Hematopoietic multipotent progenitor cell treated with erythropoietin and hydrocortisone succinate and interleukin-3 and kit ligand, for 8 days (in vitro differentiated cells): ENCODE measurements around the gene GLB1L3.

Experiments
- DNase-seq: peaks from one replicate; pipeline ENCODE4 v3.0.0-alpha.2; 2015

GLB1L3 gene

GRCh38 chr11:134345237-134345550 is 69.0 kb downstream of the GLB1L3 start:
- DNase-seq = no peak

GRCh38 chr11:134346101-134346975 is 70.2 kb downstream of the GLB1L3 start:
- no peak for DNase-seq

GRCh38 chr11:134346976-134347350 is 70.8 kb downstream of the GLB1L3 start:
- DNase-seq = no peak

- no peak for DNase-seq
Observed at GRCh38 chr11:134347441-134347840, 71.3 kb downstream of the GLB1L3 start.

GRCh38 chr11:134349109-134349801 is 73.1 kb downstream of the GLB1L3 start:
- DNase-seq = no peak

- DNase-seq = no peak
Observed at GRCh38 chr11:134349802-134350355, 73.7 kb downstream of the GLB1L3 start.

- no peak for DNase-seq
Observed at GRCh38 chr11:134350381-134350780, 74.2 kb downstream of the GLB1L3 start.

GRCh38 chr11:134352111-134352510 is 75.9 kb downstream of the GLB1L3 start:
- DNase-seq = no peak

- DNase-seq = no peak
Observed at GRCh38 chr11:134355136-134355535, 79.0 kb downstream of the GLB1L3 start.

GRCh38 chr11:134355656-134356055 is 79.5 kb downstream of the GLB1L3 start:
- no peak for DNase-seq

- no peak for DNase-seq
Observed at GRCh38 chr11:134356656-134357544, 80.7 kb downstream of the GLB1L3 start.

- no peak for DNase-seq
Observed at GRCh38 chr11:134357545-134357839, 81.3 kb downstream of the GLB1L3 start.

- no peak for DNase-seq
Observed at GRCh38 chr11:134358165-134358855, 82.1 kb downstream of the GLB1L3 start.

- DNase-seq = no peak
Observed at GRCh38 chr11:134358856-134359490, 82.8 kb downstream of the GLB1L3 start.

GRCh38 chr11:134359646-134360045 is 83.5 kb downstream of the GLB1L3 start:
- DNase-seq = no peak

- DNase-seq = peak; percentile 71
Observed at GRCh38 chr11:134360050-134360835, 84.1 kb downstream of the GLB1L3 start.

- DNase-seq = no peak
Observed at GRCh38 chr11:134361661-134362060, 85.5 kb downstream of the GLB1L3 start.

GRCh38 chr11:134362192-134362901 is 86.2 kb downstream of the GLB1L3 start:
- no peak for DNase-seq

- DNase-seq = no peak
Observed at GRCh38 chr11:134363161-134363560, 87.0 kb downstream of the GLB1L3 start.

GRCh38 chr11:134363592-134363991 is 87.4 kb downstream of the GLB1L3 start:
- no peak for DNase-seq

GRCh38 chr11:134364261-134364660 is 88.1 kb downstream of the GLB1L3 start:
- no peak for DNase-seq
